Measurements from ENCODE around the gene GFOD2.

GRCh38 chr16:67657017-67657608 is 62.0 kb downstream of the GFOD2 start:
- TF ChIP-seq CTCF (IDR thresholded peaks at IDR 0.05): no peak
- no peak for TF ChIP-seq EP300 (IDR thresholded peaks at IDR 0.05)
- no peak for TF ChIP-seq POLR2A (IDR thresholded peaks at IDR 0.05)
